Fibroblast of skin of abdomen (primary cell): ENCODE data around the gene CNOT6L.
"Not testable (repeated sequence)": the region's sequence is repeated elsewhere in the genome, so short reads cannot be mapped to it uniquely, and the experiment has no call there.

ENCODE experiments used
- DNase-seq: peaks from one replicate; pipeline ENCODE4 v3.0.0-alpha.2; 2013

The CNOT6L gene

DNA sequence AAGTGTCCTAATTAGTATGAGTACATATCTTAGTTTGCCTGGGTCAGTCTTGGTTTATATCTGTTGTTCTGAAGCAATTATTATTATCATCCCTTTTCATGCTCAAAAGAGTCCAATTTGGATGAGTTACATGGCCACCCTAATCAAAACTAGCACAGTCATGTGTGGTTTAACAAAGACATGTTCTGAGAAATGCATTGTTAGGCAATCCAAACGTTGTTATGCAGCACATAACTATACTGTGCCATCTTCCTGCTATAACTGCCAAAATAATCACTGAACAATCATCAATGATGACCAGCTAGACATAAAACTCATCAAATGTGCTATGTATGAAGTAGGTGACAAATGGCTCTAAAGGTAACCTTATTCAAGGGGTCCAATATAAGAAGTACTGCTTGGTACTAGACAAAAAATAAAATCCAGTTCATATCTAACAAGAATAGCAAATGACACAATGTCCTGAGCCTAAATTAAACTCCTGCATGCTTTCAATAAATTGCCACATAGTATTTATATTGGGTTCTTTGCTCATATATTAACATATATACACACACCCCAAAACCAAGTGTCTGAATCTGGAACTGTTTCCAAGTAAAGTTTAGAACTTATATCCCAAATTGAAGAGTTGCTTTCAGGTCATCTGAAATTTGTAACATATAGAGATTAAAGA is 41.9 kb downstream of the CNOT6L start:
- DNase-seq, result no peak

GRCh38 chr4:77776182-77777134 is 42.7 kb downstream of the CNOT6L start:
- no peak for DNase-seq

- DNase-seq, result peak; percentile 8
Measured at GRCh38 chr4:77773101-77773500, 46.1 kb downstream of the CNOT6L start.

GRCh38 chr4:77771566-77771965 is 47.6 kb downstream of the CNOT6L start:
- DNase-seq, result no peak

DNA sequence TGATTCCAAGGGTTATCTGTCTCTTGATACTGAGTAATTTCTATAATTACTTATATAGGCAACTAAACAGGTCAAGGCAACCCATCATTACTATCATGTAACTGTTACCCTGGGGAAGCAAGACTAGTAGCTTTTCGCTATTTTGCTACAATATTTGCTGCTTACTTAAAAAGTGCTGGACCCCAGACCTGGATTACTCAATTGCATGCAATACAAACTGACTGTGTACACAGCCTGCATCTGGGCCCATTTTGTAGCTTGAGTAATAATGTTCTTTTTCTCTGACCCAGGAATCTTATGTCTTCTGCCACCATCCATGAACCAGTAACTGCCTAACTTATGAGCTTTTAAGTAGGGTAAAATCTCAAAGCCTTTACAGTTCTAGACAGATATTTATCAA is 53.4 kb downstream of the CNOT6L start:
- no peak for DNase-seq

GRCh38 chr4:77762531-77762930 is 56.6 kb downstream of the CNOT6L start:
- no peak for DNase-seq

- no peak for DNase-seq
Measured at GRCh38 chr4:77761595-77761994, 57.6 kb downstream of the CNOT6L start.

DNA sequence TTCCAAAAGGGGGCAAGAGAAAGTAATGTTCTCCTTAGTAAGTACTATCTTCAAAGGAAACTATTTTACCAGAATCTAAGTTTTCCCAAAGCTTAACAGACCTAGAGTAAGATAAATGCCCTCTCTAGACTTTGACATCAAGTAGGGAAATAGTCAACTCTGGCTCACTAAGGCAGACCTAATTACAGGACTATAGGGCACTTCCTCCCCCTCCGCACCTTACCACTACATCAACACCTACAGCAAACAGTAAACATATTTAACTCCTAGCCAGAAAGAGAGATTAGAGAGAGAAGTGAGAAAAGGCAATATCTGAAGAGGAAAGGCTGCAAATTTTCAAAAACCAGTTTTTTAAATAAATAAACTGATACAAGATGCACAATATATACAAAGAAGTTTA is 60.4 kb downstream of the CNOT6L start:
- no peak for DNase-seq

GRCh38 chr4:77751764-77752163 is 67.4 kb downstream of the CNOT6L start:
- DNase-seq, result no peak

- no peak for DNase-seq
Measured at GRCh38 chr4:77745792-77746191, 73.4 kb downstream of the CNOT6L start.

DNA sequence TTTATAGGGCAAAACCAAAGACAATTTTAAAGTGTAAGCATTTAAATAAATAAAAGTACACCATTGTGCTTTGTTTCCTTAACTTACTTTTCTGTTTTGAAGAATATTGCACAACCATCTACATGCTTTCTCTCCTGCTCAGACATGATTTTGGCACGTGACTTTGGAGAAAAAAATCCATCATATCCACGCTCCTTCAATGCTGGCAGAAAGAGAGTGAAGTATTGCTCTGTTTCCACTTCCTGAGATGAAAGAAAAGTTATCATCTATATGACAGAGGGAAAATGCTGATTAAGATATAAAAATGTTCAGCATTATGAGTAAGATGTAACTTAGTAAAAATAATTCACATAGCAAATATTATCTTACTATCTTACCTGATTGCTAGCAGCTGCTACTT is 77.1 kb downstream of the CNOT6L start:
- DNase-seq, result peak; percentile 11

DNA sequence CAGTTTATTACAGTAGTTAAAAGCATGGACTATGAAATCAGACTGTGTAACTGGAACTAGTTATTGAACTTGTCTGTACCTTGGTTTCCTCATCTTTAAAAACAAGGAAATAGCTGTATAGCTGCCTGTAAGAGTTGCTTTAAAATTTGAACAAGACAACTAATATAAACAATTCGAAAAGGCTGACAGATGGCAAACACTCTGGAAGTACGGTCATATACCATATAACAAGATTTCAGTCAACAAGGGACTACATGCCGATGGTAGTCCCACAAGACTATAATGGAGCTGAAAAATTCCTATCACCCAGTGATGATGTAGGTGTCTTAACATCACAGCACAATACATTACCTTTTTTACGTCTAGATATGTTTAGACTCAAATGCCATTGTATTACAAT is 78.7 kb downstream of the CNOT6L start:
- no peak for DNase-seq

DNA sequence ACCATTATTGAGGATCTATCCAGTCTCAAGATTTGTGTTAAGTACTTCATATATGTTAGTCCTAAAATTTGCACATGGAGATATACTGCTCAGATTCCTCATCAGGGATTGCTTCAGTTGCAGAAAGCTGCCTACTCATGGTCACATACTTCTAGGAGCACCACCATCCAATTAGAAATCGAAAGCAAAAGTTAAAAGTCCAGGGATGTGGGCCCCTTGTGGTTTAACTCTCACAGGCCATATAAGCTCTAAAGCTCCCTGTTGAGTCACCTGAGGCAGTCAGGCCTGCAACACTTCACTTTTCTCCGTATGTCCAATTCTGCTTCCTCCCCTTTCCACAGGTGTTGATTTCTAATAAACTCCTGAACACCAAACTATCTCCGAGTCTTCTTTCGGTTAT is 84.2 kb downstream of the CNOT6L start:
- peak; percentile 66 for DNase-seq

- no peak for DNase-seq
Measured at GRCh38 chr4:77731656-77732055, 87.5 kb downstream of the CNOT6L start.

- DNase-seq, result no peak
Measured at GRCh38 chr4:77728420-77728819, 90.7 kb downstream of the CNOT6L start.

DNA sequence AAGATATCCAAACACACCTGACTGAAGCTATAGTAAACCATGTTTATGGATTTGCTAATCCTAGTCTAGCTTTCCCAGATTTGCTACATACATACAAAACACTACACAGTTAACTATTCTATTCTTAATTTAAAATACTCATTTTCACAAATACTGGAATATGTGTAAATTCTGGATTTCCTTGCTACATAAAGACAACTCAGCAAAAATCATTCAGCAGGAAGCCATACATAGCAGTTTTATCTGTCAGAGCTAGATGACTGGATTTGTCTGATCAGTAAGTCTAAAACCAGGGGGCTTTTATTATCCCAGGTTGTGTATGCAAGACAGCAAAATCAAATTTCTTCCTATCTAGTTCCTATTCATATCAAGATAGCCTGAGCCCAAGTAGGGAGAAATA is 98.1 kb downstream of the CNOT6L start:
- DNase-seq, result no peak

- not testable (repeated sequence) for DNase-seq
Measured at GRCh38 chr4:77718500-77718899, 100.7 kb downstream of the CNOT6L start.

DNA sequence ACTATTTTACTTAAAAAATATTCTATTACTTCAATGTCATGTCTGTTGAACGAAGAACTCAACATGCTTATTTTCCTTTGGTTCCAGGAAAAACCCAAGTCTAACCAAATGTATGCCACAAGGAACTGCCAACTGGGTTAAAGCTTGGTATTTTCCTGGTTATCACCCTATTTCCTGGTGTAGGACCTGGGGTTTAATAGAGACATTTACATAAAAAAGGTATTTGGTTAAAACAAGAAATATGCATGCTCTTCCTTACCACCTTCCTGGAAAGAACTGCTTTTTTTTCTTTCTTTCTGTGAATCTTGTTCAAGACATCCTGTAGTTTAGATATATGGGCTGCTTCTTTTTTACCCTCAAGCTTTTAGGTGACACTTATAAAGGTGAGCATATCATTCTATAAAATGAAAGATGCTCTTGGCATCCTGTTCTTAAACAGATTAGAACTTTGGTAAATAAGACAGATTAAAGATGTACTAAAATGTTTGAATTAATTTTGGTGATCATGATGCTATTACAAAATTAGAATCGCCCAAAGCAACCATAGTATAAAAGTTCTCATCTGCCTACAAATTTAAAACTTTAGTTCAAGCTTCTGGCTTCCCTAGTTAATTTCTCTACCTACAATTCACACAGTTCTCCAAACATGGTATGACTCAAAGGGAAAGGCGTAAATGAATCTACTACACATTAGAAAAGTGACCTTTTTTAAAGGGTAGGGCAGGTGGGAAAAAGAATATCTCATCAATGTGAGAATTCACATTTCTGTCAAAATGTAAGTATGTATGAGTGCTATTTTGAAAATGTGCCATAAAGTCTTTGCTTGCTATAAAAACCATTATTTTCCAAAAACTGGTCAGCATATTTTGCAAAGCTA is 103.5 kb downstream of the CNOT6L start:
- no peak for DNase-seq

GRCh38 chr4:77714514-77714913 is 104.7 kb downstream of the CNOT6L start:
- DNase-seq, result no peak

GRCh38 chr4:77713884-77714283 is 105.3 kb downstream of the CNOT6L start:
- DNase-seq, result no peak

DNA sequence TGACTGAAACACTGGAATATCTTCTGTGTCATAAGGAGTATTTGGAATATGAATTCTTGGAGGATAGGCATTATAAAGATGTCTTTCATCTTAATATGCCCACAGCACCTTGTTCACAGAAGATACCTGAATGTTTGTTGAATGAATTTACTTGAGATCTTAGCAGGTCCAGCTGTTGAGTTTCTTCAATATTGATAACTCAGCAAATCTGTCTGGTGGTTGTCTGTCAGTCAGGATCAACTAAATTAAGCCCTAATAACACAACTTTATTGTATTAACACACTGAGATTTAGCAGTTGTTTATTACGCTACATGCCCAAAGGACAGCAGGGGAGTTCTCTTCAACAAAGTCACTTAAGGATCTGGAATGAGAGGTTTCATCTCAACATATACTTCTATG is 106.5 kb downstream of the CNOT6L start:
- no peak for DNase-seq

DNA sequence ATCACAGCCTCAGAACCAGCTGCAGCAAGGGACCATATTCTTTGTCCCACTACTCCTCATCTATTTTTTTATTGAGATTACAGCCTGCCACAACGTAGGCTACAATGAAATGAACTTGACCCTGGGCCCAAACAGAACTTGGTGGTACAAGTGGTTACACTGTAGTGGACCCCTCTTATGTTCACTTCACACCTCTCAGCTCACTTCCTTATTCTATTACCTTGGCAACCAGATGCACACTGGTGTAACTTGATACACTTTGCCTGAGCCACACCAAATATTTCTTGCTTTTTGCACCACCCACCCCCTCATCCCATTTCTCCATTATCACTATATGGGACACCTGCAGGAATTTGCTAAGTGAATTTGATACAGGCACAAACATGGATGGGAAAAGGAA is 107.7 kb downstream of the CNOT6L start:
- DNase-seq, result no peak

GRCh38 chr4:77710684-77711083 is 108.5 kb downstream of the CNOT6L start:
- no peak for DNase-seq
